Lung (tissue), 12 donors: Measurements from ENCODE around the gene MGAM2. TPM values are rescaled to one million over a fixed set of nuclear protein-coding genes. Genes with fewer than 3 reads are reported as not detected.

Source experiments
- ATAC-seq: fragments of 200-7000 bp; cut with Tn5 transposase; one replicate; pipeline ENCODE4 v1.9.1; 2020; ENCODE audit warnings: moderate number of reproducible peaks; ENCODE audit not compliant: insufficient read depth, low FRiP score
- DNase-seq, 3 donors: peaks; one replicate each; pipeline ENCODE4 v3.0.0-alpha.2; 2013 to 2017
- H3K27ac ChIP-seq, 2 donors: one replicate each; pipeline ENCODE4 v1.5.1; 2013; ENCODE audit warnings: mild to moderate bottlenecking in 2 of 2, moderate library complexity in 2 of 2, control low read depth in 1 of 2, inconsistent platforms in 1 of 2, low read depth in 1 of 2, low read length in 1 of 2
- H3K27me3 ChIP-seq, 3 donors: one replicate each; pipeline ENCODE4 v1.5.1; 2013; ENCODE audit warnings: low read length in 2 of 3; ENCODE audit not compliant: control insufficient read depth in 3 of 3, insufficient read depth in 3 of 3
- H3K36me3 ChIP-seq, 4 donors: one replicate each; pipeline ENCODE4 v1.5.1; 2013; ENCODE audit warnings: low read length in 4 of 4, mild to moderate bottlenecking in 1 of 4, moderate library complexity in 1 of 4; ENCODE audit not compliant: control insufficient read depth in 4 of 4, insufficient read depth in 4 of 4
- H3K4me1 ChIP-seq, 5 donors: one replicate each; pipeline ENCODE4 v1.5.1; 2013; ENCODE audit warnings: low read length in 5 of 5, mild to moderate bottlenecking in 2 of 5, moderate library complexity in 1 of 5; ENCODE audit not compliant: control insufficient read depth in 5 of 5, insufficient read depth in 5 of 5
- H3K4me3 ChIP-seq: one replicate; pipeline ENCODE4 v1.5.1; 2013; ENCODE audit warnings: mild to moderate bottlenecking, control low read depth, moderate library complexity
- H3K9ac ChIP-seq, 2 donors: one replicate each; pipeline ENCODE4 v1.5.1; 2013; ENCODE audit warnings: low read length in 2 of 2, control low read depth in 1 of 2; ENCODE audit not compliant: insufficient read depth in 1 of 2
- H3K9me3 ChIP-seq, 4 donors: one replicate each; pipeline ENCODE4 v1.5.1; 2013; ENCODE audit warnings: low read length in 3 of 4, mild to moderate bottlenecking in 1 of 4, moderate library complexity in 1 of 4; ENCODE audit not compliant: control insufficient read depth in 4 of 4, insufficient read depth in 3 of 4
- CTCF ChIP-seq: IDR thresholded peaks from 2 replicates; pipeline ENCODE4 v1.5.1; 2012; ENCODE audit warnings: mild to moderate bottlenecking; ENCODE audit errors: control extremely low read depth, extremely low read depth
- WGBS, 2 donors: extraction: QIAGEN DNeasy Blood & Tissue Kit; methylation state at CpG; one replicate each; pipeline ENCODE4 v1.1.7; 2013; 5-methylcytosine and 5-hydroxymethylcytosine counted together
- polyA plus RNA-seq, 2 donors: library from polyadenylated mRNA; stranded (reverse); fragments of 200-250 nt; gene quantifications; one replicate each; pipeline ENCODE4 v1.2.1, GENCODE V29; 2013
- total RNA-seq, 2 donors: library from RNA; depleted of rRNA in 1 of 2; stranded (reverse); fragments of >200 nt in 1 of 2; gene quantifications; one replicate each; pipeline ENCODE4 v1.2.1, GENCODE V29; 2014 to 2021
- donor health status: control.
- donor health status: control.
- donor health status: Bipolar disorder and iron deficiency.
- donor health status: healthy.
- donor health status: DM: yes; HTN: yes; CAD: no.

Gene MGAM2
- total and polyA plus RNA-seq, 4 donors: 0.20 to 0.93 (median 0.52) TPM; not detected in 1

DNA sequence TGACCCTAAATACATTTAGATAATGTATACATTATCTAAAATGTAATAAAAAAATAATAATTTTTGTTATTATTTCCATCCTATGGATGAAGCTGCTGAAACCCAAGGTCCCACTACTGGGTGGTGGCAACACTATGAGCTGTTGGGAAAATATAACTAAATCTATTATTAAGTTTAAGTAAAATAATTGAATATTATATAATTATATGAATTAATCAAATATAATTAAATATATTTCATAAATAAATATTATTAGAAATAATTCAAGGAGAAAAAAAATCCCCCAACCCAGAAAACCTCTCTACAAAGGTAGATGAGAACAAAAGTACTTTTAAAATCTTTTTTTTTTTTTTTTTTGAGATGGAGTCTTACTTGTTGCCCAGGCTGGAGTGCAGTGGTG, 138.4 kb downstream of the MGAM2 start:
- DNase-seq: no peak
- no peak overlapping the region for H3K9ac ChIP-seq
- no peak for ATAC-seq

GRCh38 chr7:142250705-142251104, 139.2 kb downstream of the MGAM2 start:
- Histone ChIP-seq H3K27ac (no peak overlapping the region), H3K9me3 (no peaks in the 10 kb centered on the region), H3K4me1 (no peaks in the 10 kb centered on the region), H3K9ac (no peak overlapping the region), H3K36me3 (no peaks in the 10 kb centered on the region), H3K27me3 (no peaks in the 10 kb centered on the region), H3K4me3 (no peak overlapping the region)
- 72 to 93% methylated on average over 2 of the region's 2 CpGs for WGBS, 2 donors
- DNase-seq: no peak
- no peak for TF ChIP-seq CTCF
- ATAC-seq: no peak

More for the DNA sequence above, 138.4 kb downstream of the MGAM2 start:
- Histone ChIP-seq H3K4me1 (no peaks in the 10 kb centered on the region), H3K4me3 (no peak overlapping the region), H3K27ac (no peak overlapping the region), H3K27me3 (no peaks in the 10 kb centered on the region), H3K36me3 (no peaks in the 10 kb centered on the region), H3K9me3 (no peaks in the 10 kb centered on the region)
- no peak for TF ChIP-seq CTCF

GRCh38 chr7:142257958-142258357, 146.4 kb downstream of the MGAM2 start, which contains the start of gene PRSS58:
Gene PRSS58 (minus strand): TSS chr7:142258058. CDS start chr7:142257707, 351 bp downstream.
- 22 to 82% methylated on average over 1 of the region's 1 CpG for WGBS, 2 donors
- Histone ChIP-seq H3K36me3 (no peaks in the 10 kb centered on the region), H3K4me1 (no peaks in the 10 kb centered on the region), H3K9ac (no peak within 1 kb of the TSS), H3K27ac (no peak within 1 kb of the TSS), H3K27me3 (no peaks in the 10 kb centered on the region), H3K4me3 (no peak within 1 kb of the TSS), H3K9me3 (peaks cover 0 to 9% (median under 1%) of the 10 kb centered on the region in 4 donors)
- DNase-seq: no peak
- no peak for ATAC-seq
- TF ChIP-seq CTCF: no peak
